ENCODE measurements around the gene TIMM17B.

TIMM17B gene

DNA sequence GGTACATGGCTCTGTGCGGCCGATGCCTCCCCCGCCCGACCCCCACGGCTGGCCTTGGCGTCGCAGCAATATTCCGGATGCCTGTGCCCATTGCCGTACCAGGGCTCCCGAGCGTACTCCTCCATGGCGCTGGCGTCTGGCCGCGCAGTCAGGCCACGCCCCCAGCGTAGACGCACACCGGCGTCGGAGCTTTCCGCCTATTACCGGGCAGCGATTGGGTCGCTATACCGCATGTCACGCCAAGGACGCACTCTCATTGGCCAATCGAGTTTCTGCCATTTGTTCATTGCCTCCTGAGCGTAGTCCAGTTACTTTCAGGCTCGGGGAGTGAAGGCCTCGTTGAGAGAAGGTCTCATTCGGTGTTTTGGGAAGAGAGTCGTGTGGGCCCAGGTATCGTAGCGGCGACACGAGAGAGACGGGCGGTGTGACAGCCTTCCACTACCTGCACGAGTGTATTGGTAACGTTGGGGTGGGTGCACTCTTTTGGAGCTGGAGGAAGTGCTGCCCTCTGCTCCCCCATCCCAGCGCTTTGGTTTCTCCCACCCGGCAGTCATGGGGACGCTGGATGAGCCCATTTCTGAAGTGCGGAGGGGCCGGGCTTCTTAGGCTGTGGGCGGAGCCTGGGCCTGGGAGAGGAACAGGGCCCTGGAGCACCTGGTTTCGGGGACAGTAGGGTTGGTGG is at the start of gene TIMM17B, which contains the start of gene PQBP1:
TSS of gene TIMM17B (minus strand) at position 144 of the 682 bp plus-strand sequence. CDS start at position 125, 19 bp downstream.
TSS of gene PQBP1 (plus strand) at position 306 of the 682 bp plus-strand sequence. CDS start 580 bp downstream, outside the sequence.
- peak; percentile 64 for DNase-seq

DNA sequence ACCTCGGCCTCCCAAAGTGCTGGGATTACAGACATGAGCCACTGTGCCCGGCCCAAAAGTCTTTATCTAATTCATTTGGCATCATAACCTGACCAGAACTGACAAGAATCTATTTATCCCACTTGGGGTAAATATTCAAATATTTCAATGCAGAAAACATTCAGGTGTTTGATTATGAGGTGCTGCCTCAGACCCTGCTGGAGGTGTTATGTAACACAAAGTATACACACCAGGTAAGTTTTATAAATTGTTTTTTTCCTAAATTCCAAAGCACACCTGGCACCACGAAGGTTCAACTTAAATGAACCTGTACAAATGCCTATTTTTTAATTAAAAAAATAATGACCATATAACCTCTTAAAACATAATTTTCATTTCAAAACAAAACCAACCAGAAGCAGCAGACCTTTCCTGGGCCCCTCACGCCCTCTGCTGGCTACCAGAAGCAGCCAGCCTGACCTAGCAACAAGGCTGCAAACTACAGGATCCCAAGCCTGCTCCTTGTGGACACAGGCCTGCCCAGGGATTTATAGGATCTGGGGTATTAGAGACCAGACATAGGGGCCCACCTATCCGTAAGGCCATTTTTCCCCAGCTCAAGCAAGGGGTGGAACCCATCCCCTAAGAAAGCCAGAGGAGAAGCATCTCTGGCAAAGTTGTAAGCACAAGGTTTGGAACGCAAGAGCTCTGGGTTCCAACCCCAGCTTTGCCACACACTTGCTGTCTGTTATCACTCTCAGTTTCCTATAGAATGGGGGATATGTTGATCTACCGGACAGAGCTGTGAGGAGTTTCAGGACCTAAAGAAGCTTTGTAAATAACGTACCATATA is 48.2 kb upstream of the TIMM17B start:
- DNase-seq, result peak; percentile 0

DNA sequence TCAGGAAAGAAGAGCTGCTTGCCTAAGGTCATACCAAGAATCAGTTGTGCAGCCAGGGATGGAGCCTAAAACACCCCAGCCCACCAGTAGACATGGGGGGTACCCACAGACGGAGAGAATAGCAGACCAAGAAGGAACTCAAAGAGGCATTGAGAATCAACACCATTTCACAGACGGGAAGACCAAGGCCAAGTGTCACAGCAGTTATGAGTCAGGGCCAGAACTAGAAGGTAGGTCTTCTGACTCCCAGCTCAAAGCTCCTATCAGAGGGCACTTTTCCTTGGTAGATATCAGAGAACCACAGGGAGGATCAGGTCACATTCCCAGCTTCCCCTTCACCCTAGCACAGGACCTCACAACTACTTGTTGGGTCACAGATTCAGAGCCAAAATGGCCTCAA is 45.3 kb upstream of the TIMM17B start:
- no peak for DNase-seq

DNA sequence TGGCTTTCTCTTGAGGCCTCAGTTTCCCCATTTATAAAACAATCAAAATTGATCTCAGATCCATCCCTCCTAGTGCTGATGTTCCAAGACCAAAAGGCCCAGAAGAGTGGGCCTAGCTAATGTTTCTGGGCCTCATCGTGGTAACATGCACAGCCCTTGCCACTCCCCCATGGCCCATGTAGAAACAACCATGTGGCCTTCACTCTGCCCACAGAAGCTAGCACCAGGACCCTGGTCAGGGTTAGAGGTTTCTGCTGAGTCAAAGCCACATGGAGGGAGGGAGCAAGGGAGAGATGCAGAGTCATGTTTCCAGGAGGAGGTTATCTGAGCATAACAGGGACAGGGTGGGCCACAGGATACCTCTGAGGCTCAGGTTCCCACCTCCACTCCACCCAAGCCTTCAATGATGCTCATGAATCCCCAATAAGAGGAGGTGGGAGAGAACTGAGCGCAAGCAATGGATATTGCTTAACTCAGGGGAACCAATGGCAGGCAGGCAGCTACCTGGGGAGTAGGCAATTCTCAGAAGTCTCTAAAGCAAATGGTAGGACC is 42.9 kb upstream of the TIMM17B start:
- DNase-seq, result no peak

DNA sequence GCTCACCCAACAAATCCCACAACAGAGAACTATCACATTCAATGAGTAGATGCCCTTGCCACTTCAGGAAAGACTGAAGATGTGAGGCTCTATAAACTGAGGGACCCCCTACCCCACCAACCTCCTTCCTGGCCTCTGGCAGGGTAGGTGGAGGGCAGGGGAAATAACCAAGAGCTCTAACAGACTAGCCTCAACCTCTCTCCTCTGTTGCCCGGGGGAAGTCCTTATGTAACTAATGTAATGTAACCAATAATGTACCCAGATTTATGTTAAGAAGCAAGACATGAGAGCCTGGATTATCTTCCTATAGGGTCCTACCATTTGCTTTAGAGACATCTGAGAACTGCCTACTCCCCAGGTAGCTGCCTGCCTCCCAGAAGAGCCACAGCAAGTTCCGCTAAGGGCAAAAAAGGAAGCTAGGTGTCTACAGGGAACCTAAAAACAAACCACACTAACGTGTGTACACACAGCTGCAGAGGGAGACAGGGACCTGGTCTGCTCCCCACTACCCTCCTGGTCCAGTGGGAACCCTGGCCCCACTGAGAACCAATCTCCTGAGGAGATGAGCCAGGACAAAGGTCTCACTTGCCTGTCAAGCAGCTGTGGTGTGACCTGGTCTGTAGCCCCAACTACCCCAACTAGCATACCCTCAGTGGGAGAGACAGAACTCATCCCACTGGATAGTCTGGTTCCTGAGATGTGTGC is 42.1 kb upstream of the TIMM17B start:
- DNase-seq, result no peak

DNA sequence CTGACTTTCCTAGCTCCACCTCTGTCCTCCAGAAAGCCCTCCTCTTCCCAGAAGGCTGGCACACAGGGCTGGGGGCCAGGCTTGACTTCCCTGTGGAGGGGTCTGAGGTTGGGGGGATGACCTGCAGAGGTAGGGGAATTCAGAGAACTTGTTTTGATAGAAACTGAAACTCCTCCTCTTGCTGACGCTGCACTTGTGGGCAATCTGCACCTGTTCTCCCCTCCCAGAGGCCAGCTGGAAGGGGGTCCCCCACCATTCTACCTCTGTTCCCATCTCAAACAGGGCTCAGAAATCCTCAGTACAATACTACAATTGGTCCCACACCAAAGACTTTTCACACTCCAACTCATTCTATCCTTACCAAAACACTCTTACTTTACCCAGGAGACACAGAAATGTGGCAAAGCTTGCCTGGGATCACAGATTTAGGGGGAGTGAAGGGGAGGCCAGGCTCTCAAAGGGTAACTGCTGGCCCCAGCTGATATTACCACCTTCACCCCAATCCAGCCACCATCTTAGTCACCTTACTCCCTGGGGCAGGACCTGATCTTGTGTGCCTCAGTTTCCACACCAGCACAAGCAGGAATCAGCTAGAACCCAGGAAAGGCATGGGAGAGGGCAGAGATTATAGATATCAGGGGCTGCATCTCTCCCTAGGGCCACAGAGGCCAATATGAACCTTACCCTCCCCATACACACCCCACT is 41.3 kb upstream of the TIMM17B start:
- DNase-seq, result no peak

DNA sequence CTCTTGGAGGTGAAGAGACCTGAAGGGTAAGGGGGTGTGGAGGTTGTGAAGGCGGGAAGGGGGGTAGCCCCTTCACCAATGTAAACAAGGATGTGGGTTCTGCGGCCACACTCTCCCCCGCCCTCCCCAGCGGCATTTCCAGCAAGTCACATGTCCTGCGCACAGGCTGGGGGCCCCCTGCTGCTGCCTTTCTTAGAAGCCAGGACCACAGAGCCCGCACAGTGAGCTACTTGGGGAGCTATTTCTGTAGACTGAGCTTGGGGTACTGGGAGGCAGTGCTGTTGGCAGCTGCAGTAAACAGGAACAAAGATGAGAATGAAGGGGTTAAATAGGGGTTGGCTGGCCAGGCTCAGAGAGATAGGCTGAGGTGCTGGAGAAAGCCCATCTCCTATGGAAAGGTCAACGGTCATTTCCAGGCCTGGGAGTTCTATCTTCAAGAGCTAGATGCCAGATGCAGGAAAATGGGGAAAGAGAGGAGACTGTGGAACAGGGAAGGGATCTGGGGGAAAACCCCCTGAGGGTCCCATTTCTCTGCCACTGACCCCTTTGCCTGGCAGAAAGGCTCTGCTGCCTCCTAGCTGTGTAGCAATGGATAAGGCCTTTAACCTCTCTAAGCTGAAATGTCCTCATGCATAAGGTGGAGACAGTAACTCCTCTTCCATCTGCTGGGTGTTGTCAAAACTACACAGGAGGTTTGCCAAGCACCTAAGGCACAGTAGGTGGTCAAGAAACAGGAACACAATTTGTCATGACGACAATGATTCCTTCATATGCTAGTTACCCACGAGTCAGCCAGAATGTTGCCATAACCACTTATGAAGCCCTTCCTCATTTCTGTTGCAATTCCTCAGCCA is 39.7 kb upstream of the TIMM17B start:
- no peak for DNase-seq

DNA sequence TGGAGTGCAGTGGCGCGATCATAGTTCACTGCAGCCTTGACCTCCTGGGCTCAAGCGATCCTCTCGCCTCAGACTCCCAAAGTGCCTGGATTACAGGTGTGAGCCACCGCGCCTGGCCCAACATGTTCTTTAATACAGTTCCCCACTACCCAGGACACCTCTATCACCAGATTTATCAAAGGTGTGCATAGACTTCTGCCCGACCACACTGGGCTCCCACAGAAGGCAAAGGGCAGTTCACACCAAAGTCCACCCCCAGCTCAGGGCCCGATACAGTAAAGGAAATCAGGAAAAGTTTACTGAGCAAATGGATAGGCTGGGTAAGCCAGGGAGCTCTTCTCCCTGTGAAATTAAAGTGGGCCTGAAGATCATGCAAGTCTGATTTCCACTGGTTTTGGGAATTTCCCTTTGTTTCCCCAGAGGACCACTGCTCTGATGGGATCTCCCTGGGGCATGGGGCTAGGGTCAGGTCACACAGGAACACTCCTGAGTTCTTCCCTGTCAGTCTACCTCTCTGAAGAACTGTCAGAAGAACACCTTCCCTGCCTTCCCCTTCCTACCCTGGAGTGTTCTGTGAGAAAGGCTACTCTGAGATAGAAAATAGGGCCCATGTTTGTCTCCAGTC is 39.0 kb upstream of the TIMM17B start:
- DNase-seq, result no peak

DNA sequence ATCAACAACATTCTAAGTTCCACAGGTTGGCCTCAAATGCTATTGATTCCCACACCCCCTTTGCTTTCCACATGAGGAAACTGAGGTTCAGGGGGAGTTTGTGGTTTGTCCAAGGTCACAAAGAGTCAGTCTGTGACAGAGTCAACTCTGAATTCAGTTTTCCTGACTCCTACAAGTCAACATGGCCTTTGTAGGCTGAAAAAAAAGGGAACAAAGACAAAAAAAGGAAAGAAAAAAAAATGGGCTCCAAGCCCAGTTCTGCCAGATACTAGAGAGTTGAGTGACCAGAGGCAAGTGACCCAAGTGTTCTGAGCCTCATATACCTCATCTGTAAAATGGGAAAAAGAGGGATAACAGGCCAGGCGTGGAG is 37.7 kb upstream of the TIMM17B start:
- DNase-seq, result no peak

DNA sequence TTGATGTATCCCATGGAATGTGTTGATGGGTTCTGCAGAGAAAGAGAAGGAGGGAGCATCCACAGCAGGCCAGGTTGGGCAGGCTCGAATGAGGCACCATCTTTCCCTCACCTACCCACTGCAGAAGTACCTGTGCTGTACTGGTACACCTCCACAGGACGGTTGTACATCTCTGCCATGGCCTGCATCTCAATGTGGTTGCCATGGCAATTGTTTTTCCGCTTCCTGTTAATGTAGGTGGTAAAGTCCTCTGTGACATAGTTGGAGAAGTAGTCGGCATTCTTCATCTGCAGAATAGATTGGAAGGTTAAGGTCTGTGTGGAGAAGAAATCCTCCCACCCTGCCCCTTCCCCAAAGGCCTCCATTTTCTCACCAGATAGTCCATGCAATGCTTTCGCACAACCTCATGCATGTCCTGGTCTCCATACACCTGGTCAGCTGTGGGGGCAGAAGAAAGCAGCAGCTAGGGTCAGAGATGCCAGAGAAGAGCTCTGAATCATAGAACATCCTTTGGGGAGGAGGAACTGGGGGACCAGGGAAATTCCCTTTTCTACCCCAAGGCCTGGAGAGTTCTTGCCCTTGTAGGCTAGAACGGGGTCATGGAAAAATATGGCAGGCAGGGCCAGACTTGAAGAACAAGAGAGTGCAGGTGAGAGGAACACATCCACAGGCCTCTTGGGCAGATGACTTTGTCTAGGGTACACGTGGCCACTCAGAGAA is 37.2 kb upstream of the TIMM17B start:
- no peak for DNase-seq

DNA sequence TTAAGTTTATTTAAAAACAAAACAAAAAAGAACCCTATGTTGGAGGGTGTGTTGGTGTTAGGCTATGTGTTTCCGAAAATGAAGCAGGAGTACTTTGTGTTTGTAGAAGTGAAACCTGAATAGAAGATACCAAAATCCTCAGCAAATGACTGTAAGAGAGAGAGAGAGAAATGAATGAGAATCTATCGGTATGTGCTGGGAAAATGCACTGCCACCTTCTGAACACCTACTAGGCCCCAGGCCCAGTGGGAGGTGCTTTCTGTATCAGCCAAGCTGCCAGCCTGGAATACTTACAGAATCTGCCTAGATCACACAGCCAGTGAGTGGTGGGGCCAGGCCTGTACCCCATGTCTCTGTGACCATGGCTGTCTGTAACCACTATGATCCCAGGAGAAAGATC is 36.2 kb upstream of the TIMM17B start:
- no peak for DNase-seq

DNA sequence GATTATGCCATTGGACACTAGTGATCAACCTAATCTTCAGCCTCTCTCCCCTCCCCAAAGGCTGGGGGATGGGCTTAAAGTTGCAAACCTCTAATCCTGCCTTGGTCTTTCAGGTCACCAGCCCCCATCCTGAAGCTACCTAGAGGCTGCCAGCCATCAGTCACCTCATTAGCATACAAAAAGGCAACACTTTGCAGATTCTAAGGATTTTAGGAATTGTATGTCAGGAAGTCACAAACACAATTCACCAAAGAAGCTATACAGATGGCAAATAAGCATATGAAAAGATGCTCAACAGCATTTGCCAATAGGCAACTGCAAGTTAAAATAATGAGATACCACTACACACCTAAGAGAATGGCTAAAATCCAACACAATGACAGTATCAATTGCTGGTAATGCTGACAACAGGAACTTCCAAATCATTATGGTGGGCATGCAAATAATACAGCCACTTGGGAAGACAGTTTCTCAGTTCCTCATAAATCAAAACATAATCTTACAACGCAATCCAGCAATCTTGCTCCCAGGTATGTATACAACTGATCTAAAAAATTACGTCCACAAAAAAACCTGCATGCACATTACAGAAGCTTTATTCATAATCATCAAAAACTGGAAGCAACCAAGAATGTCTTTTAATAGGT is 30.3 kb upstream of the TIMM17B start:
- no peak for DNase-seq

DNA sequence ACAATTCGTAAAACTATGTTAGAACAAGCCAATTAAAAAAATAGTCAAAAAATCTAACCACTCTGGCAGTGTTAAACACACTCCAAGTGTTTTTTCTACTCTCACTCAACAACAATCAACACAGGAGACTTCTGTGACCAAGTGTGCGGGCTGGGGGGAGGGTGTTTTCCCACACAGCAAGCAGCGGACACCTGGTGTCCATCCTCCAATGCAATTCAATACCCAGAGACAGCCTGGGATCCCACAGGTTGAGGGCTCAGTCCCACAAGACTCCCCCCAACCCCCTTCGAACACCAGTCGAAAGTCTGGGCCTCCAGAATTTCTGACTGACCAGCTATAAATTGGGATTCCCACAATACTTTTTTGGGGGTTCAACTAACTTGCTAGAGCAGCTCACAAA is 29.6 kb upstream of the TIMM17B start:
- DNase-seq, result no peak

DNA sequence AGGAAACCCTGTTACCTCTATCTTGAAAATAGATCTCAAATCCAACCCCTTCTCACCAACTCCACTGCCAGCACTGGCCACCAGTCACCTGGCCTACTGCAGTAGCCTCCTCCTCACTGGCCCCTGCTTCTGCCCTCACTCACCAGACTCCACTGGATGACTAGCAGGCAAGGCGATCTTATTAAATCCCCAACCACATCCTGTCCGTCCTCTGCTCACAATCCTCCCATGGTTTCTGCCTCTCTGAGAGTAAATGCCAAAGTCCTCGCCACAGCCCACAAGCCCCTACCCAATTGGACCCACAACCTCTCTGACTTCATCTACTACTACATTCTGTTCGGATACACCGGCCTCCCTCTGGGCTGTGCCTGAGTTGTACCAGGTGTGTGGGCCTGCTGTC is 26.7 kb upstream of the TIMM17B start:
- no peak for DNase-seq

DNA sequence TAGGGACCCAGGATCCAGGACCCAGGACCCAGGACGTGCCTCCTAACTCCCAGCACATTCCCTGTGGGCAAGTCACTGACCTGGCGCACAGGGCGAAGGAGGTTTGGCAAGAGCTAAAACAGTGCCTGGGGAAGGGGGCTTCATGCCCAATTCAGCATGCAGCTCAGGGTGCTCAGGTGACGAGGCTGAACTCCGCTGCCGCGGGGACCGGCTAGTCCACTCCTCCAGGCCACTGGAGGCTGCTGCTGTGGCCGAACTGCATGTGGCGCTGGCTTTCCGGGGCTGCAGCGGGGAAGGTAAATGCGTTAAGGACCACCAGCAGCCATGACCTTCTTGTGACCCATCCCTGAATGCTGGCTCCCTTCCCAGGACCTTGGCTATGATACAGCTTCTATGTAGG is 26.2 kb upstream of the TIMM17B start:
- no peak for DNase-seq

DNA sequence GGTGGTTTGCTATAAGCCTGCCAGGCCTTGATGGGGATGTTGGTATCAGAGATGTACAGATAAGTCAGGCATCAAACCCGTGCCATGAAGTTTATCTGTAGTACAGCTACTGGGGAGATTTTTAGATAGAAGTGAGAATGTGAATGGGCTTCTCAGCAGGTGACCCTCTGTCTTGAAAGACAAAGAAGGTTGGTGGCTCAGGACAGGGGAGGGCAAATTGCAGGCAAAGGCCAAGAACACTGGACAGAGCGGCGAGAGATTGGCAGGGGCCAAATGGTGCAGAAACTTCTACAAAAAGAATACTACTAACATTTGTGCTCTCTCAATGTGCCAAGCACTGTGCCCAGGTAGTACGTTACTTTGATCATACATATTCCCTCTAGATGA is 23.1 kb upstream of the TIMM17B start:
- DNase-seq, result no peak

DNA sequence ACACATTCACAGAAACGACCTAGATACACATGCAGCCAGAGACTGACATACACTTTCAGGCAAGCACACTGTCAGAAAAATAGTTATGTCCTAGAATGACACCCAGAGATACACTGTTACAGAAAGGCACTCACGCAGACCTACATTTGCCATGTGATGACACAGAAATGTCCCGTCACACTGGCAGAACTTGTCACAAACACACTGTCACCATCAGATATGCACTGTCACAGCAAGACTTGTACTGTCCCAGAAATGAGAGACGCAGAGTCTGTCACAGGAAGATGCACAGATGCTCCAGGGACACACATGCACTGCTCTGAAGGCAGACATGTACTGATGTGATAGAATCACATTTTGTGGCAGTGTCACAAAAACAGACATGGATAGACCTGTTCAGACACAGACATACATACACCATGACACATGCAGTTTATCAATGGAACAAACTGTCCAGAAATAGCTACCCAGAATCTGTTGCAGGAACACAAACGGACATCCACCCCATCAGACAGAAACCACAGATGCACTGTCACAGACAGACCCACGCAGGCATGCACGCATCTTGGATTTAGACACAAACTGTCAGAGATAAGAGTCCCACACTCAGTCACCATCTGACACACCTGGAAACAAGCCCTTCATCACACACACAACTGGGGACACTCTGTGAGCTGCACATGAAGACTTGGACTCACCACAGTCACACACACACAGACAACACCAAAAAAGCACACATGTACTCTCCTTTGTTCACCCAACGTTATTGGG is 22.6 kb upstream of the TIMM17B start:
- no peak for DNase-seq

DNA sequence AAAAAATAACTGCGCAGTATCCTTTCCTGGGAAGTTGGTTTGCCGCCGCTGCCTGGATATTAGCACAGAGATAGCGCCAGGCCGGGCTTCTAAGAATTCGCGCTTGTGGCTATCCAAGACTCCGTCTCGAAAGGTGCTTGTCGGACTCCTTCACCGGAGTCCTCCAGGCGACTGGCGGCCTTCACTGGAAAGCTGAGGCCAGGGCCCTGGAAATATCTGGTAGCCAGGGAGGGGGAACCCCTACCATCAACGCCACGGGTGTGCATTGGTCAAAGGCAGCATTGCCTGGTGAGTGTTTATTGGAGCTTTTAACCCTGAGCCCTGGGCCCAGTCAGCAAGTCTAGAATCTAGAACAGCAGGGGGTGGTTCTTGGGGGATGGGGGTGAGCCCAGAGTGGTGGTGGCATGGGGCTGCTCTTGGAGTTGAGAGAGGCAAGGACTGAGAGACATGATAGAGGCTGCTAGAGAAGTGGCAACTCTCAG is 21.8 kb upstream of the TIMM17B start:
- DNase-seq, result no peak

Measured in NCI-H1436 treated with DMSO at 0.1 percent for 48 hours (cell line).